GM19455 (cell line): Measurements from ENCODE around the gene TMEM120B.

ENCODE experiments used
- ATAC-seq: cut with Tn5 transposase; IDR thresholded peaks from one replicate; pipeline ENCODE4 v1.9.1; 2021; ENCODE audit not compliant: unreplicated experiment

TMEM120B gene

GRCh38 chr12:121801595-121802484 lies 89.3 kb downstream of the TMEM120B start:
- ATAC-seq = no peak

GRCh38 chr12:121802485-121802842 lies 89.9 kb downstream of the TMEM120B start:
- ATAC-seq = no peak

GRCh38 chr12:121802843-121803698 lies 90.5 kb downstream of the TMEM120B start:
- no peak for ATAC-seq

- no peak for ATAC-seq
Measured at GRCh38 chr12:121803861-121804416, 91.4 kb downstream of the TMEM120B start, which contains the start of gene SETD1B. SETD1B (plus strand) TSS chr12:121804009; CDS start chr12:121804738, 729 bp downstream.

- ATAC-seq = no peak
Measured at GRCh38 chr12:121804417-121805111, 92.0 kb downstream of the TMEM120B start.

- ATAC-seq = no peak
Measured at GRCh38 chr12:121805171-121806008, 92.8 kb downstream of the TMEM120B start.

GRCh38 chr12:121806009-121806545 lies 93.5 kb downstream of the TMEM120B start:
- no peak for ATAC-seq

GRCh38 chr12:121806546-121807423 lies 94.2 kb downstream of the TMEM120B start:
- no peak for ATAC-seq

- no peak for ATAC-seq
Measured at GRCh38 chr12:121807642-121808347, 95.2 kb downstream of the TMEM120B start.

- ATAC-seq = no peak
Measured at GRCh38 chr12:121808623-121809022, 96.1 kb downstream of the TMEM120B start.

GRCh38 chr12:121809712-121810116 lies 97.2 kb downstream of the TMEM120B start:
- ATAC-seq = no peak

GRCh38 chr12:121810234-121810817 lies 97.8 kb downstream of the TMEM120B start:
- ATAC-seq = no peak

GRCh38 chr12:121810833-121811433 lies 98.4 kb downstream of the TMEM120B start:
- no peak for ATAC-seq

- peak; percentile 82 for ATAC-seq
Measured at GRCh38 chr12:121811434-121812319, 99.1 kb downstream of the TMEM120B start.

GRCh38 chr12:121812320-121812871 lies 99.8 kb downstream of the TMEM120B start:
- ATAC-seq = peak; percentile 14
